ENCODE measurements around the gene TTC33.

Gene TTC33

DNA sequence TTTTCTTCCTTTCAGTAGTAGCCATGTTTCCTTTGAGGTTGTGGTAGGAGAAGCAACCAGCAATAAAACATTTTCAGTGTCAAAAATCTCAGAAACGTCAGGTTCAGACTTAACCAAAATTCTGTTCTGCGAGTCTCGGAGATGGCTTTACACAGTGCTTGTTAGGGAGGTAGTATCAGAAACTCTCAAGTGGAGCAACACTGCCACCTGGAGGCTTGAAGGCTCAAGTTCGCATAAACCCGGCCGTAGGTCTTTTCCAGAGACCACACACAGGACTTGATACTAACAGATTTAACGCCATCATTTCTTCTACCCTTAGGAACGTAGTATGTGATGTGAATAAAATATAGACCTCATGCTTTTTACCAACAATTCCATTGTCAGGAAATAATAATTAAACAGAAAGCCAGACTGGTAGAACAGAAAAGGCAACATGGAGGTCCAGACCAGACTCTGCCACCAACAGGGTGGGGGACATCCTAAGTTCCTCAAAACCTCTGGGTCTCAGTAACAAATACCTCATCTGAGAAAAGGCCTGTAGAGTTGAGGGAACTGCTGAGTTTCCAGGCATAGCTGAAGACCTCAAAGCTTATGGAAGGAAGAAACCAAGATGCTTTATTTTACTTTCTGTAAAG lies 67.5 kb downstream of the TTC33 start:
- peak; percentile 86 for DNase-seq (ENCODE audit: low read depth)
- in situ Hi-C loops (cut with HindIII; ENCODE audit: low sequenced_read_pairs), result loop anchor here (5.0 to 10.0 kb wide), 2 partner anchors 971 to 1103 kb away; no protein-coding TSS in a partner anchor
- TF ChIP-seq, protein P1, sequence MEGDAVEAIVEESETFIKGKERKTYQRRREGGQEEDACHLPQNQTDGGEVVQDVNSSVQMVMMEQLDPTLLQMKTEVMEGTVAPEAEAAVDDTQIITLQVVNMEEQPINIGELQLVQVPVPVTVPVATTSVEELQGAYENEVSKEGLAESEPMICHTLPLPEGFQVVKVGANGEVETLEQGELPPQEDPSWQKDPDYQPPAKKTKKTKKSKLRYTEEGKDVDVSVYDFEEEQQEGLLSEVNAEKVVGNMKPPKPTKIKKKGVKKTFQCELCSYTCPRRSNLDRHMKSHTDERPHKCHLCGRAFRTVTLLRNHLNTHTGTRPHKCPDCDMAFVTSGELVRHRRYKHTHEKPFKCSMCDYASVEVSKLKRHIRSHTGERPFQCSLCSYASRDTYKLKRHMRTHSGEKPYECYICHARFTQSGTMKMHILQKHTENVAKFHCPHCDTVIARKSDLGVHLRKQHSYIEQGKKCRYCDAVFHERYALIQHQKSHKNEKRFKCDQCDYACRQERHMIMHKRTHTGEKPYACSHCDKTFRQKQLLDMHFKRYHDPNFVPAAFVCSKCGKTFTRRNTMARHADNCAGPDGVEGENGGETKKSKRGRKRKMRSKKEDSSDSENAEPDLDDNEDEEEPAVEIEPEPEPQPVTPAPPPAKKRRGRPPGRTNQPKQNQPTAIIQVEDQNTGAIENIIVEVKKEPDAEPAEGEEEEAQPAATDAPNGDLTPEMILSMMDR (IDR thresholded peaks at IDR 0.05; ENCODE audit: low read depth, low read length, missing control alignments), result peak; percentile 76
- H3K4me3 ChIP-seq (ENCODE audit: low read depth, low read length), result no peak overlapping the region

DNA sequence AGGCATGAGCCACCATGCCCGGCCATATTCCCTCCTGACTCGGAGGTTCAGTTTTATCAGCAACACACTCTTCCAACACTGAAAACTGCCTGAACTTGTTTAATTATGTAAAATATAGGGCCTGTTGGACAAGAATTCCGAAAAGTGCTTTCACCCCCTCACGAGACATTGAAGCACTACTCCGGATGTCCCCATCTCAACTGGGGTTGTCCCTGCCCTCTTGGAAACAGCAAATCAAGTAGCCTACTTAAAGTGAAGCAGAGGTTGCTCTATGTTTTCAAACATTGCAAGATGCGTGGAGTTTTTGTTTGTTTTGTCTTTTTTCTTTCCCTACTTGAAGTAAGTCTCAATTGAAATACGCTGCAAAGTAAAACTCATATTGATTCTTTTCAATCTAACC lies 68.4 kb downstream of the TTC33 start:
- in situ Hi-C loops (cut with HindIII; ENCODE audit: low sequenced_read_pairs), result loop anchor here (5.0 to 10.0 kb wide), 2 partner anchors 970 to 1103 kb away; no protein-coding TSS in a partner anchor
- TF ChIP-seq, protein P1 (IDR thresholded peaks at IDR 0.05; ENCODE audit: low read depth, low read length, missing control alignments), result no peak
- DNase-seq (ENCODE audit: low read depth), result no peak
- no peak overlapping the region for H3K4me3 ChIP-seq (ENCODE audit: low read depth, low read length)

DNA sequence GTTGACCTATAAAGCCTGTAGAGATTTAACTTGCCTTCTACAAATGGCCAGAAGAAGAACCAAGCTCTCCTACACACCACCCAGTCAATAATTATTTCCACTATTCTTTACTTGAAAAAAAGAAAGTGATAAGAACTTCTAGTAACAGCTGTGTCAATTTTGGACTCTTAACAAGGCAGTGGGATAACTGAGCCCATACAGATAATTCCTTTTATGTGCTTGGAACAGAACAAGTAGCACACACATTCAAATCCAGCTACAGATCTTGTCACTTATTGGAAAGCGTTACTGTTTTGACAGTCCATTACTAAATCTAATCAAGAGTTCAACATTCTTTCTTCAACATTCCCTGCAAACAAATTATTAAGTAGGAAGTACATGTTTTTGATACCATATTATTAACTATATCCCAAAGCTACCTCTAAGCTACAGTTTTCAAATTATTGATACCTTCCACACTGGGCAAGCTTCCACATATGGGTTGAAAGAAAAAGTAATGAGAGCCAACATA lies 69.7 kb downstream of the TTC33 start:
- no peak for DNase-seq (ENCODE audit: low read depth)
- in situ Hi-C loops (cut with HindIII; ENCODE audit: low sequenced_read_pairs), result loop anchor here (5.0 to 10.0 kb wide), 2 partner anchors 969 to 1101 kb away; no protein-coding TSS in a partner anchor
- TF ChIP-seq, protein P1 (IDR thresholded peaks at IDR 0.05; ENCODE audit: low read depth, low read length, missing control alignments), result no peak
- no peak overlapping the region for H3K4me3 ChIP-seq (ENCODE audit: low read depth, low read length)

DNA sequence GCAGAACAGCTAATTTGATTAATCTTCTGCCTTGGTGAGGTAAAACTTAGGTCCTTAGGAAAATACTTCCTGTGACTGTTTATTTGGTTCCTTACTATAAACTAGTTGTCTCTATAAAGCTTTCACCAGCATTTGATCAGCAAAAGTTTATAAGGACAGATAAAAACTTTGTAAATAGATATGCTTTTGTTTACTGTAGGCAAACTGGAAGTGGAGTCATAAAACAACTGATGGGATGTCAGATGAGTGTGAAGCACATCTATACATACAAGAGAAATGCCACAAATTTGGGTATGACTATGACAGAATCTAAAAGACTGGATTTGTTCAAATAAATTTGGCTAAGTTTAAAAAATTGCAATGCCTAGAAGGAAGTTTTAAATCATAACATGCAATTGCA lies 70.6 kb downstream of the TTC33 start:
- no peak for DNase-seq (ENCODE audit: low read depth)
- TF ChIP-seq, protein P1 (IDR thresholded peaks at IDR 0.05; ENCODE audit: low read depth, low read length, missing control alignments), result no peak
- in situ Hi-C loops (cut with HindIII; ENCODE audit: low sequenced_read_pairs), result loop anchor here (5.0 to 10.0 kb wide), 2 partner anchors 968 to 1100 kb away; no protein-coding TSS in a partner anchor
- H3K4me3 ChIP-seq (ENCODE audit: low read depth, low read length), result no peak overlapping the region

DNA sequence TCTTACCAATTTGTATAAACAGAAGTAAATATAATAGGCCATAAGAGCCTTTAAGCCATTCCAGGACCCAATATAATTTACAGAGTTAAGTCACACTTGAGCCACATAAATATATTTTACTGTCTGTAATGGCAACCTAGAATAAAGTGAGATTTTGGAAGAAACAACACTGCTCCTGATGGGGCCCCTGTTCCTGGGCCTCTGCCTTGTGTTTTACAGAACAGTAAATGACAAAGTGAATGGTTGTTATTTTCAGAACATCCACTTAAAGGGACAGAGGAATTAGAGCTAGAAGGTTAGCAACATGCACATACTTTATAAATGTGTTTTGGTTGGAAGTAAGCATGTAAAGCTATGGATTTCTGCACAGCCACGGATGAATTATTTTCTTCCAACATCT lies 72.5 kb downstream of the TTC33 start:
- in situ Hi-C loops (cut with HindIII; ENCODE audit: low sequenced_read_pairs), result loop anchor here (10.0 kb wide), 1 partner anchor 1099 kb away; no protein-coding TSS in a partner anchor
- DNase-seq (ENCODE audit: low read depth), result no peak
- H3K4me3 ChIP-seq (ENCODE audit: low read depth, low read length), result peak overlapping the region; percentile 71
- TF ChIP-seq, protein P1 (IDR thresholded peaks at IDR 0.05; ENCODE audit: low read depth, low read length, missing control alignments), result no peak

DNA sequence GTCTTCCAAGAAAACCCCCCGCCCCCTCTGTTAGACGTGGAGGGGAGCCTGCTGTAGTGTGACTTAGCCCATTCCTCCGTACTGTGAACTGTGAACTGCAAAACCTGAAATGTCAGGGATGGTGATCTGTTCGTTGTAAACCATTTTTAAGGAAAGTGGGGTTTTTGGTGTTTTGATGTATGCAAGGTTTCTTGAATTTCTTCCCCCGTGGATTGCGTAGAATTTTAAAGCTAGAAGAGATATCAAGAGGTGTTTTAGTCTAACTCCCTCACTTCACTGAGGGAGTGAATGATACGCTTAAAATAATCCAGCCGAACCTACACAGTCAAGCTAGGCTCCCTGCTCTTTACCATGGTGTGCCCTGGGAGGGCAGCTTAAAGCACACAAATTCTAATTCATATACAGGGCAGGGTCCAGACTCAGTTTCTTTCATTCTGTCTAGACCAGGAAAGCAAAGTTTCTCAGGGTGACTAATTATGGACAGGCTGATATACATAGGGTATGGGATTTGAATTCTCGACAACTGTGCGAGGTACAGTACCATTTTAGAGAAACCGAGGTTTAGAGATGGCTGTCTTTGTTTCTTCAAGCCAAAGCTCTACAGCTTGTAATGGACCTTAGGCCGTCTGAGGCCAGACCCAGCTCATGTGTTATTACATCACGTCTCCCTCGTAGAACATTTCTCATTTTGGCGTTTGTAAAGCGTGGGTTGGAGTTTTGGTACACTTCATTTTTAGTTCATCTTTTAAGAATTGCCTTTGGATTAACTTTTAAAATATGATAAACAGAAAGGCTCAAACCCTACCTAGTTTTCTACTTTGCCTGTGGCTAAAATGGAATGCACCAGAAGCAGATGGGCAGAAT lies 73.4 kb downstream of the TTC33 start:
- in situ Hi-C loops (cut with HindIII; ENCODE audit: low sequenced_read_pairs), result loop anchor here (10.0 kb wide), 1 partner anchor 1098 kb away; no protein-coding TSS in a partner anchor
- DNase-seq (ENCODE audit: low read depth), result no peak
- TF ChIP-seq, protein P1 (IDR thresholded peaks at IDR 0.05; ENCODE audit: low read depth, low read length, missing control alignments), result no peak
- H3K4me3 ChIP-seq (ENCODE audit: low read depth, low read length), result peak overlapping the region; percentile 71
